ENCODE measurements around the gene LRBA.

Gene LRBA

DNA sequence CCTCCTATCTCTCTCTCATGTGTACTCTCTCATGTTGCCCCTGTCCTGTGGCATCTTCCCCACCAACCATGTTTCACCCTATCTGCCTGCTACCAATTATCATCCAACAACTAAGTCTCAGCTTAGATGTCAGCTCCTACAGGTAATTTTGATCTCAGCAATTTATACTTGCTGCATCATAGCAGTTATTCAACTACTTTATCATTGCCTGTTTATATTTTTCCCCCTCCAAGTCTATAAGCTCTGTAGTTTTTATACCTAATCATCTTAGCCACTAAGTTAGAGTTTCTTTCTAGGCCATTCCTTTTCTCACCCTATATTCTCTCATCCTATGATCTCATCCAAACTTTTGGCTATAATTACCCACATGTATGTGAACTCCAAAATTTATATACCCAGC, 382.4 kb downstream of the LRBA start:
- TF ChIP-seq CTCF (conservative IDR thresholded peaks at IDR 0.05; ENCODE audit: low read depth), result no peak
- DNase-seq (ENCODE audit: low spot score), result no peak
- CTCF ChIA-PET, result no interaction called here
- POLR2A ChIA-PET (ENCODE audit: low non-redundant PET), result no interaction called here
- H3K27ac ChIP-seq, result no peak overlapping the region

GRCh38 chr4:150628073-150628472, 387.0 kb downstream of the LRBA start:
- TF ChIP-seq CTCF (conservative IDR thresholded peaks at IDR 0.05; ENCODE audit: low read depth), result no peak
- POLR2A ChIA-PET (ENCODE audit: low non-redundant PET), result no interaction called here
- no peak for DNase-seq (ENCODE audit: low spot score)
- H3K27ac ChIP-seq, result no peak overlapping the region
- CTCF ChIA-PET, result no interaction called here

DNA sequence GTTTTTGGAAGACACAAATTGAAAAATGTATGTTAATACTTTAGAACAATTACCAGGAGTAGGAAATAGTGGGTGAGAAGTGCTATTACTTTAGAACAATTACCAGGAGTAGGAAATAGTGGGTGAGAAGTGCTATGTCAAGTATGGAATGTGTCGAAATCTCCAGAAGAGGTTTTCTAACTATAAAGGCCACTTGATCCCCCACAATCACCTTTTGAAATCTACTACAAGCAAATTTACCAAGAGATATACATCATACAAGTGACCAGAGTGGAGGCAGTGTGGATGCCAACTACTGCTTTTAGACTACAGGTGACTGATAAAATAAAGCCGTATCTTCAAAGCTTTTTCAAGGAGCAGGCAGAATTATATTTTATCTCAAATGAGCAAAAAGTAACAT, 390.1 kb downstream of the LRBA start:
- no peak overlapping the region for H3K27ac ChIP-seq
- POLR2A ChIA-PET (ENCODE audit: low non-redundant PET), result no interaction called here
- TF ChIP-seq CTCF (conservative IDR thresholded peaks at IDR 0.05; ENCODE audit: low read depth), result no peak
- CTCF ChIA-PET, result interaction anchor here (0.5 to 0.6 kb wide), 2 partner anchors 27 to 126 kb away, joined by 3 to 5 read pairs; no protein-coding TSS in a partner anchor
- no peak for DNase-seq (ENCODE audit: low spot score)

GRCh38 chr4:150624055-150624454, 391.0 kb downstream of the LRBA start:
- TF ChIP-seq CTCF (conservative IDR thresholded peaks at IDR 0.05; ENCODE audit: low read depth), result no peak
- ChIA-PET CTCF (no interaction called here), POLR2A (ENCODE audit: low non-redundant PET) (no interaction called here)
- no peak for DNase-seq (ENCODE audit: low spot score)
- no peak overlapping the region for H3K27ac ChIP-seq

- ChIA-PET POLR2A (ENCODE audit: low non-redundant PET) (no interaction called here), CTCF (interaction anchor here (0.6 kb wide), 1 partner anchor 449 kb away, joined by 3 read pairs; no protein-coding TSS in a partner anchor)
- no peak for DNase-seq (ENCODE audit: low spot score)
- H3K27ac ChIP-seq, result no peak overlapping the region
- no peak for TF ChIP-seq CTCF (conservative IDR thresholded peaks at IDR 0.05; ENCODE audit: low read depth)
Measured at GRCh38 chr4:150619042-150619441, 396.0 kb downstream of the LRBA start.

DNA sequence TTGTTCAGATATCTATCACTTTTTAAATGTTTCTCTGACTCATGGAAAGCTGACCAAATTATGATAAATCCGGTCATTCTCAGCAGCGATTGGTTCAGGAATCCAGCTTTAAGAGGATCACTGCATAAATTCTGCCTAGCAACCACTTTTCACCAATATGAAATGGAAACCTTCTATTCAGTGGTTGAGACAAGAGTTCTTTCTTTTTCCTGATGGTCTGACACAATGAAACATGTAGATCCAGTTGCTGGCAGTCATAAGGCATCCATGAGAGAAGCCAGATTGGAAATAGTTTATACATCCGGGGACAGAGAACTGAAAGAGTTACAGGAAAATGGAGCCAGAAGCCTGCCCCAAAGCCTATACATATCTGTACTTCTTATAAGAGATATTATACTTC, 406.0 kb downstream of the LRBA start:
- POLR2A ChIA-PET (ENCODE audit: low non-redundant PET), result no interaction called here
- no peak for DNase-seq (ENCODE audit: low spot score)
- CTCF ChIA-PET, result interaction anchor here (0.6 to 0.8 kb wide), 2 partner anchors 9 to 76 kb away, joined by 3 to 4 read pairs; no protein-coding TSS in a partner anchor
- TF ChIP-seq CTCF (conservative IDR thresholded peaks at IDR 0.05; ENCODE audit: low read depth), result no peak
- no peak overlapping the region for H3K27ac ChIP-seq

Measured in RWPE1 (cell line).